ENCODE results near the gene ERG.

Gene ERG

DNA sequence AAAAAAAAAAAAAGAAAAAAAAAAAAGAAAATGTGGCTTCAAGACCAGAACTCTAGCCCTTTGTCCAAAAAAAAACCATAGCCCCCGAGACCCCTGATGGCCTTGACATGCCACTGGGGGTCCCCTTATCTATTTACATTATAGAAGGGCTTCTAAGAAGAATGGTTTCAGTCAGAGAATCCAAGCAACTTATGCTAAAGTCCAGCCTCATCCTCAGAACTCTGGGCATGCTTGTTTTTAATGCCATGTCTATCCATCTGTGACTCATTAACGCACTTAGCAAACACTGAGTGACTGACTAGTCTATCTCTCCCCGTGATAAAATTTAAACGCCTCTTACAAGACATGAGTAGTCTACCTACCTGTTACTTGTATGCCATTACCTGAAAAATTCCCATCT lies 29.3 kb downstream of the ERG start:
- FAIRE-seq (no peak), DNase-seq (ENCODE audit: insufficient read length, low spot score) (no peak)

DNA sequence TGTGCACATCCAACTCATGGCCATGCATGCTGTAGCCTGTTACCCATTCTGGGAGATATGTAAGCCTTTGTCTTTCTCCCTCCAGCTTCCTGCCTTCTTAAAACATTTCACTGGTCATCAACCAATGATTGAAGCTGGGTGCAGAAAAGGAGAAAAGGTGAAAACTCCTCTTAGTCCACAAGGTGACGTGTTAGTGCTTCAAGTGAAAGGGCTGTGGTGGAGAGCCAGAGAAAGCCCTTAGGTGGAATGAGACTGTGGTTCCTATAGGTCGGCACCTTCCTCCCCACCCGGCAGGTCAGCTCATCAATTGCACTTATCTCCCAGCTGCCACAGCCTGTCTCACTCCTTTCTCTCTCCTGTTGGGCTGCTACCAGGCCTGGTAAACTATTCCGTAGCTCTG lies 30.4 kb downstream of the ERG start:
- FAIRE-seq (no peak), DNase-seq (ENCODE audit: insufficient read length, low spot score) (no peak)
- no peak for TF ChIP-seq POU2F2 (IDR thresholded peaks at IDR 0.05; ENCODE audit: low read depth, low read length)
- TF ChIP-seq POLR2A (IDR thresholded peaks at IDR 0.05; ENCODE audit: low read depth, low read length): no peak
- no peak for TF ChIP-seq PAX5 (IDR thresholded peaks at IDR 0.05; ENCODE audit: insufficient read depth, low read length, severe bottlenecking)
- no peak for TF ChIP-seq POLR2AphosphoS5 (IDR thresholded peaks at IDR 0.05; ENCODE audit: low read depth, low read length)

More for the DNA sequence above, 29.3 kb downstream of the ERG start:
- no peak for TF ChIP-seq POU2F2 (IDR thresholded peaks at IDR 0.05; ENCODE audit: low read depth, low read length)
- TF ChIP-seq SPI1 (IDR thresholded peaks at IDR 0.05; ENCODE audit: low read depth, low read length): no peak
- TF ChIP-seq TAF1 (IDR thresholded peaks at IDR 0.05; ENCODE audit: low read depth, low read length): no peak
- no peak for TF ChIP-seq POLR2AphosphoS5 (IDR thresholded peaks at IDR 0.05; ENCODE audit: low read depth, low read length)
- no peak for TF ChIP-seq PAX5 (IDR thresholded peaks at IDR 0.05; ENCODE audit: insufficient read depth, low read length, severe bottlenecking)
- no peak for TF ChIP-seq POLR2A (IDR thresholded peaks at IDR 0.05; ENCODE audit: low read depth, low read length)

DNA sequence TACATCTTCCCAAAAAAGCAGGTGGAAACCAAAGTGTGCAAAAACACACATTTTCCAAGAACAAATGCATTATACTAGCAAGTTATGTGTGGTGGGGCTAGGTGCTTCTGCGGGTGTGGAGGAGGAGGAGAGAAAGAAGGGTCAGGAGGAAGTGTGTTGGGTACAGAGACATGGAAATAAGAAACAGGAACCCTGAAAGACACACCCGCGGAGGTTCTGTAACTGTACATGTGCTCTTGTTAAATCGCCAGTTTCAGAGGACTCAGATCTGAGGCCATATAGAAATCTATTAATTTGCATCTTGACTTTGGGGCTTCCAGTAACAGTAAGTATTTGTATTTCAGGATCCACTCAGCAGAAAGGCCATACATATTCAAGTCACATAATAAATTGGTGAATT lies 30.9 kb downstream of the ERG start:
- DNase-seq (ENCODE audit: insufficient read length, low spot score): no peak
- no peak for FAIRE-seq
- TF ChIP-seq POLR2A (IDR thresholded peaks at IDR 0.05; ENCODE audit: low read depth, low read length) (no peak), POU2F2 (IDR thresholded peaks at IDR 0.05; ENCODE audit: low read depth, low read length) (no peak), PAX5 (IDR thresholded peaks at IDR 0.05; ENCODE audit: insufficient read depth, low read length, severe bottlenecking) (no peak), SPI1 (IDR thresholded peaks at IDR 0.05; ENCODE audit: low read depth, low read length) (no peak), TAF1 (IDR thresholded peaks at IDR 0.05; ENCODE audit: low read depth, low read length) (no peak), POLR2AphosphoS5 (IDR thresholded peaks at IDR 0.05; ENCODE audit: low read depth, low read length) (no peak)

DNA sequence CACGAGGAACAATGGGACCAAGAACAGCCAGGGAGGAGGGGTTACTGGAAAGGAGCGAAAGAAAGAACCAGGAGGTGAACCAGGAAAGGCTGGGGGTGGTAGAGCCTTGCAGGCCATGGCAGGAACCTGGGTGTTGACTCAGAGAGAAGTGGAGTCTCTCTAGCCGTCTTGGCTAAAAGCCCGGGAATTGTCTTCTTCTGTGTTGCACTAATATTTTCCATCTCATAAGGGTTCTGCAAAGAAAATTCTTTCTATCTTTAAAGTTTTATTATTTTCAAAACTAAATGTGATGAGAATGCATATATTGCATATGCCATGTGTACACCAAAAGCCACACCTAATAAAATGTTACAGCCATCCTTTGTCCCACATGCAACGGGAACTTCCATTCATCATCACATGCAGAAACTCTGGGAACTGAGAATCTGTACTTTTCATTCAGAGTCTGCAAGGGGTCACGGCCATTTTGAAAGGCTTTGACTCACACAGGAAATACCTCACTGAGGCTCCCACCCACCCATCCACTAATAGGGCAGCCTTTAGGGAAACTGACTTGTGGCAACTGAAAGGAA lies 38.0 kb downstream of the ERG start:
- DNase-seq (ENCODE audit: insufficient read length, low spot score): no peak
- TF ChIP-seq TAF1 (IDR thresholded peaks at IDR 0.05; ENCODE audit: low read depth, low read length) (no peak), POU2F2 (IDR thresholded peaks at IDR 0.05; ENCODE audit: low read depth, low read length) (no peak), POLR2A (IDR thresholded peaks at IDR 0.05; ENCODE audit: low read depth, low read length) (no peak), SPI1 (IDR thresholded peaks at IDR 0.05; ENCODE audit: low read depth, low read length) (no peak), POLR2AphosphoS5 (IDR thresholded peaks at IDR 0.05; ENCODE audit: low read depth, low read length) (no peak), PAX5 (IDR thresholded peaks at IDR 0.05; ENCODE audit: insufficient read depth, low read length, severe bottlenecking) (no peak)

DNA sequence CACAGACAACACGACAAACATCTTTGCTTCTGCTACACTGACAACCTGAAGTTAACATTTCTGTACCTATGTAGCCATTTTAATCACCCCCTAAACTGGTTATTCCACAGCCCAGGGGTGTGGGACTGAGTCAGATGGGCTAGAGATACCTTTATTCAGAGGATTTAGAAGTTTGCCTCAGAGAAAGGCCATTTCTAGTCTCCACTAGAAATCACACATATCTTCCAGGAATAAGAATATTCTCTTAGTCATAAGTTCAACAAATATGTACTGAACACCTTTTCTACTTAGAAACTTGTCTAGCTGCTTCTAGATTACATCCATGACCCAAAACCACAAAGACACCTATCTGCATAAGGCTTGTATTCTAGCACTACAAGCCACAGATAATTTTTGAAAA lies 38.8 kb downstream of the ERG start:
- no peak for TF ChIP-seq TAF1 (IDR thresholded peaks at IDR 0.05; ENCODE audit: low read depth, low read length)
- no peak for TF ChIP-seq POU2F2 (IDR thresholded peaks at IDR 0.05; ENCODE audit: low read depth, low read length)
- TF ChIP-seq POLR2AphosphoS5 (IDR thresholded peaks at IDR 0.05; ENCODE audit: low read depth, low read length): no peak
- no peak for TF ChIP-seq SPI1 (IDR thresholded peaks at IDR 0.05; ENCODE audit: low read depth, low read length)
- TF ChIP-seq POLR2A (IDR thresholded peaks at IDR 0.05; ENCODE audit: low read depth, low read length): no peak
- TF ChIP-seq PAX5 (IDR thresholded peaks at IDR 0.05; ENCODE audit: insufficient read depth, low read length, severe bottlenecking): no peak
- no peak for DNase-seq (ENCODE audit: insufficient read length, low spot score)
- FAIRE-seq: no peak

More for the DNA sequence above, 38.0 kb downstream of the ERG start:
- no peak for FAIRE-seq

DNA sequence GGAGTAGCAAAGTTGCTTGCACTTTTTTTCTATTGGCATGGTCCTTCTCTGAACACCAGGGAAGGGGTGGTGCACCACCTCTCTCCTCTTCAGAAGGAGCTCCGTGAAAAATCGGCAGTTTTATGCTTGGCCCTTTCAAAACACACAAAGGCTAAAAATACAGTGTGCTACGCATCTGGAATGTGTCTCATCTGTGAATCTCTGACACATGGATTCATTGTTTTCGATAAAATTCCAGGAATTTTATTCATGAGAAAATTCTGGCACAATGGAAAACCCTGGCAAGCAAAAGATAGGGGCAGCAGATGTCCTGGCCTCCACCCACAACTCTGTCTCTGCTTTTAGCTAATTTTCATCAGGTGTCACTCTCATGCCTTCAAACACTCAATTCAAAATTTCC lies 42.9 kb downstream of the ERG start:
- no peak for TF ChIP-seq POLR2AphosphoS5 (IDR thresholded peaks at IDR 0.05; ENCODE audit: low read depth, low read length)
- FAIRE-seq (no peak), DNase-seq (ENCODE audit: insufficient read length, low spot score) (no peak)

DNA sequence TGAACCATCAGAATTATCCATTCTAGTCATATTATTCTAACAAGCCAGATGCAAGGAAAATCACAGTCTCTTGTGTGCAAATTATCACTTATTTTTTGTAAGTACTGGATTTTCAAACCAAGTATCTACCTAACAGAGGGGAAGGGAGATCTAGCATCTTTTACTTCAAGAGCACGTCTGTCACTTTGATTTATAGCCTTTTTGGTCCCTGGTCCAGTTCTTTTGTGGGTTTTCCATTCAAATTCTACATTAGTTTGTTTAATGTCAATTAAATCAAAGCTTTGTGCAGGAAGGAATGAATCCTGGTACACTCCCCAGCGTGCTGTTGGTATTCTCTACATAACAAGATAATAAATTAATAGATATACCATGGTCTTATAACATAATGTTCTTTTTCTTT lies 43.6 kb downstream of the ERG start:
- no peak for FAIRE-seq
- TF ChIP-seq POLR2A (IDR thresholded peaks at IDR 0.05; ENCODE audit: low read depth, low read length) (no peak), POLR2AphosphoS5 (IDR thresholded peaks at IDR 0.05; ENCODE audit: low read depth, low read length) (no peak), SPI1 (IDR thresholded peaks at IDR 0.05; ENCODE audit: low read depth, low read length) (no peak), TAF1 (IDR thresholded peaks at IDR 0.05; ENCODE audit: low read depth, low read length) (no peak), PAX5 (IDR thresholded peaks at IDR 0.05; ENCODE audit: insufficient read depth, low read length, severe bottlenecking) (no peak), POU2F2 (IDR thresholded peaks at IDR 0.05; ENCODE audit: low read depth, low read length) (no peak)
- DNase-seq (ENCODE audit: insufficient read length, low spot score): no peak

DNA sequence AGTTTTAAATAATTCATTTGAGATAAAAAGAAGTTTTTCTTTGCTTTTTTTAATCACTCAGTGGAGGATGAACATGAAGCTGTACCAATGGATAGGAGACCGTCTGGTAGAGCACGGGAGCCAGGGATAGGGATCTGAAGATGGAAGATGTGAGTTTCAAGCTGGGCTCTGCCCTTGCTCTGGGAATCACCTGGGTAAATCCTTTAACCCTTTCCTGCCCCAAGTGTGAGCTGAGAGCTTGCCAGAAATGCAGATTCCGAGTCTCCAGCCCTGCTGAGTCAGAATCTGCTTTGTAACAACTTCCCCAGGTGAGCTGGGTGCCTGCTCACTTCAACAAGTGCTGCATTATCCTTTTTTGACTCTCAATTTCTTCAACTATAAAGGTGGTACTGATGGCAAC lies 44.1 kb downstream of the ERG start:
- FAIRE-seq (no peak), DNase-seq (ENCODE audit: insufficient read length, low spot score) (no peak)
- TF ChIP-seq POLR2A (IDR thresholded peaks at IDR 0.05; ENCODE audit: low read depth, low read length) (no peak), POLR2AphosphoS5 (IDR thresholded peaks at IDR 0.05; ENCODE audit: low read depth, low read length) (no peak), SPI1 (IDR thresholded peaks at IDR 0.05; ENCODE audit: low read depth, low read length) (no peak), TAF1 (IDR thresholded peaks at IDR 0.05; ENCODE audit: low read depth, low read length) (no peak), POU2F2 (IDR thresholded peaks at IDR 0.05; ENCODE audit: low read depth, low read length) (no peak), PAX5 (IDR thresholded peaks at IDR 0.05; ENCODE audit: insufficient read depth, low read length, severe bottlenecking) (no peak)

DNA sequence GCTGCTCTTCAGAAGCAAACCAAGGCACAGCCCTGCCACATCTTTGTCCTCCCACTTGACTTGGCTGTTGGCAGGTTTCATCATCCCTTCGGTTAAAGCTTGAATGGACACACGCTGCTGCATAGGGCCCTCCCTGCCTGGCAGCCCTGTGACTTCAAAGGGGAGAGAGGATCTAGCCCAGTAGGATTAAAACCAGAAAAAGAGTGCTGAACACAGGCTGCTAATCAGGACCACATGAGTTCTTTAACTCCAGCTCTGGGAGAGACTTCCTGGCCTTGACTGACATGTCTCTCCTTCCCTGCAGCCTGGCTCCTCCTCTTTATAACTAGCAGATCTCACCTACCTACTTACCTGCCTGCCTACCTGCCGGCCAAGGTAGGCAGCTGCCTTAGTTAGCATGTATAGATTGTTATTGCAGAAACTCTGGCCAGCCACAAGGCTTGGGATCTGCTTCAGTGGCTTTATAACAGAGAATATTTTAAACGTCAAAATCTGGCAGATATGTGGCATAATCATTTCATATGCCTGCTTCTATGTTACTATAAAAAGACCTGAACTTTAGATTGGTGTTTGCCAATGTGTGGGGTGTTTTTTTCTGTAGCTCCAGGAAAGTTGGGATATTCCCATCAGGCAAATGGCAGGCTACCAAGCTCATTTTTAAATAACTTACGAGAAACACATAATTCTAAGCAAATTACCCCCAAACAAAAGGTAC lies 49.4 kb downstream of the ERG start:
- FAIRE-seq (no peak), DNase-seq (ENCODE audit: insufficient read length, low spot score) (no peak)
- no peak for TF ChIP-seq POLR2A (IDR thresholded peaks at IDR 0.05; ENCODE audit: low read depth, low read length)
- no peak for TF ChIP-seq PAX5 (IDR thresholded peaks at IDR 0.05; ENCODE audit: insufficient read depth, low read length, severe bottlenecking)
- TF ChIP-seq SPI1 (IDR thresholded peaks at IDR 0.05; ENCODE audit: low read depth, low read length): no peak
- TF ChIP-seq POU2F2 (IDR thresholded peaks at IDR 0.05; ENCODE audit: low read depth, low read length): no peak
- no peak for TF ChIP-seq TAF1 (IDR thresholded peaks at IDR 0.05; ENCODE audit: low read depth, low read length)
- TF ChIP-seq POLR2AphosphoS5 (IDR thresholded peaks at IDR 0.05; ENCODE audit: low read depth, low read length): no peak

DNA sequence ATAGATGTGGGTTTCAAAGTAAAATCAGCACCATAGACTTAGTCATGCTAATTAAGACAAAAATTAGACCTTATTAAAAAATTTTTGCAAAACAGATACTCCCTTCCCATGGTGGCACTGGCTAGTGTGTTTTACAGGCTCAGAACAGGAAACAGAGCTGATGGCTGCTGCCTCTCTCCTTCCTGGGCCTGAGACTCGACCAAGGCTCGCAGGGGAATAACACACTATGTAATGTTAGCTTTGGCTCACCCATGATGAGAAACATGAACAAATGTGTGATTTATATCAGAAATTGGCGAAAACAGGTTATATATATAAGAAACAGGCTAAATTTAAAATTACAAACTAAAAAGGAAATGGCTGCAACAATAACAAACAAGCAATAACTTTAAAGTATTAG lies 50.7 kb downstream of the ERG start:
- no peak for FAIRE-seq
- TF ChIP-seq POLR2AphosphoS5 (IDR thresholded peaks at IDR 0.05; ENCODE audit: low read depth, low read length) (no peak), PAX5 (IDR thresholded peaks at IDR 0.05; ENCODE audit: insufficient read depth, low read length, severe bottlenecking) (no peak), POLR2A (IDR thresholded peaks at IDR 0.05; ENCODE audit: low read depth, low read length) (no peak), TAF1 (IDR thresholded peaks at IDR 0.05; ENCODE audit: low read depth, low read length) (no peak), POU2F2 (IDR thresholded peaks at IDR 0.05; ENCODE audit: low read depth, low read length) (no peak), SPI1 (IDR thresholded peaks at IDR 0.05; ENCODE audit: low read depth, low read length) (no peak)
- no peak for DNase-seq (ENCODE audit: insufficient read length, low spot score)
